Activated T-cell treated with anti-CD3 and anti-CD28 coated beads, Interleukin-2, amount 50 U/mL, for 4 hours (primary cell): Measurements from ENCODE around the gene HMGXB3. TPM values are rescaled to one million over a fixed set of nuclear protein-coding genes. Genes with fewer than 3 reads are reported as not detected.
A peak's percentile ranks its signal among the peaks of the same experiment; 100 is the strongest.
"Not testable (repeated sequence)": the region's sequence is repeated elsewhere in the genome, so short reads cannot be mapped to it uniquely, and the experiment has no call there.

ENCODE experiments used
- ATAC-seq, 2 donors: fragments of 200-7000 bp; cut with Tn5 transposase; one replicate each; pipeline ENCODE4 v1.10.0; 2021
- DNase-seq: peaks from one replicate; pipeline ENCODE4 v3.0.0-alpha.2; 2020
- H3K27me3 Mint-ChIP-seq: one replicate; pipeline ENCODE4 v1.8.0; 2021; ENCODE audit warnings: low read depth, mixed read lengths
- H3K36me3 Mint-ChIP-seq: one replicate; pipeline ENCODE4 v1.8.0; 2022; ENCODE audit warnings: mixed read lengths; ENCODE audit not compliant: insufficient read depth
- H3K4me1 Mint-ChIP-seq: one replicate; pipeline ENCODE4 v1.8.0; 2021; ENCODE audit warnings: low read depth, mixed read lengths
- H3K4me3 Mint-ChIP-seq: one replicate; pipeline ENCODE4 v1.8.0; 2021; ENCODE audit warnings: mild to moderate bottlenecking, moderate library complexity, mixed read lengths
- H3K9me3 Mint-ChIP-seq: one replicate; pipeline ENCODE4 v1.8.0; 2021; ENCODE audit warnings: mixed read lengths
- total RNA-seq, 3 donors: library from RNA; stranded (reverse); gene quantifications; one replicate each; pipeline ENCODE4 v1.2.1, GENCODE V29; 2021

Gene HMGXB3
- total RNA-seq, 3 donors from 2014 or later, result 46.2 to 49.2 (median 46.4) TPM

- no peak overlapping the region for H3K4me3 Mint-ChIP-seq
- ATAC-seq, result no peak
- H3K36me3 Mint-ChIP-seq, result no peaks in the 10 kb centered on the region
- H3K27me3 Mint-ChIP-seq, result peaks cover 42% of the 10 kb centered on the region
- H3K9me3 Mint-ChIP-seq, result no peaks in the 10 kb centered on the region
- DNase-seq, result no peak
- H3K4me1 Mint-ChIP-seq, result no peaks in the 10 kb centered on the region
Observed at GRCh38 chr5:150082374-150082773, 81.8 kb downstream of the HMGXB3 start.

- no peak overlapping the region for H3K4me3 Mint-ChIP-seq
- H3K4me1 Mint-ChIP-seq, result no peaks in the 10 kb centered on the region
- H3K9me3 Mint-ChIP-seq, result no peaks in the 10 kb centered on the region
- DNase-seq, result no peak
- no peak for ATAC-seq
- no peaks in the 10 kb centered on the region for H3K36me3 Mint-ChIP-seq
- H3K27me3 Mint-ChIP-seq, result peaks cover 42% of the 10 kb centered on the region
Observed at GRCh38 chr5:150082889-150083288, 82.3 kb downstream of the HMGXB3 start.

GRCh38 chr5:150084754-150085153, 84.2 kb downstream of the HMGXB3 start:
- H3K4me1 Mint-ChIP-seq, H3K9me3 Mint-ChIP-seq, ATAC-seq, DNase-seq, H3K4me3 Mint-ChIP-seq, H3K36me3 Mint-ChIP-seq: not testable (repeated sequence)
- H3K27me3 Mint-ChIP-seq, result peaks cover 44% of the 10 kb centered on the region

- Mint-ChIP-seq H3K9me3 (no peaks in the 10 kb centered on the region), H3K4me3 (no peak overlapping the region), H3K4me1 (no peaks in the 10 kb centered on the region), H3K27me3 (peaks cover 44% of the 10 kb centered on the region), H3K36me3 (no peaks in the 10 kb centered on the region)
- ATAC-seq (no peak), DNase-seq (no peak)
Observed at GRCh38 chr5:150085191-150085912, 84.8 kb downstream of the HMGXB3 start.

- no peaks in the 10 kb centered on the region for H3K36me3 Mint-ChIP-seq
- no peaks in the 10 kb centered on the region for H3K4me1 Mint-ChIP-seq
- peaks cover 43% of the 10 kb centered on the region for H3K27me3 Mint-ChIP-seq
- no peak for DNase-seq
- ATAC-seq, result no peak
- H3K4me3 Mint-ChIP-seq, result no peak within 1 kb of the TSS
- H3K9me3 Mint-ChIP-seq, result no peaks in the 10 kb centered on the region
Observed at GRCh38 chr5:150085950-150086715, 85.6 kb downstream of the HMGXB3 start, which contains the start of gene CSF1R. TSS of gene CSF1R (minus strand) at chr5:150086554. CDS start at chr5:150086427, 127 bp downstream.

GRCh38 chr5:150092159-150092787, 91.7 kb downstream of the HMGXB3 start:
- no peaks in the 10 kb centered on the region for H3K36me3 Mint-ChIP-seq
- H3K4me3 Mint-ChIP-seq, result no peak overlapping the region
- DNase-seq (no peak), ATAC-seq (peak; percentile 28 to 69)
- H3K27me3 Mint-ChIP-seq, result peaks cover 20% of the 10 kb centered on the region
- no peaks in the 10 kb centered on the region for H3K9me3 Mint-ChIP-seq
- H3K4me1 Mint-ChIP-seq, result no peaks in the 10 kb centered on the region

- ATAC-seq (no peak), DNase-seq (no peak)
- H3K4me3 Mint-ChIP-seq, result no peak overlapping the region
- H3K36me3 Mint-ChIP-seq, result no peaks in the 10 kb centered on the region
- no peaks in the 10 kb centered on the region for H3K4me1 Mint-ChIP-seq
- no peaks in the 10 kb centered on the region for H3K9me3 Mint-ChIP-seq
- H3K27me3 Mint-ChIP-seq, result peaks cover 17% of the 10 kb centered on the region
Observed at GRCh38 chr5:150097152-150097551, 96.6 kb downstream of the HMGXB3 start.

GRCh38 chr5:150101023-150101422, 100.5 kb downstream of the HMGXB3 start:
- no peak for ATAC-seq
- Mint-ChIP-seq H3K4me1 (no peaks in the 10 kb centered on the region), H3K27me3 (peaks cover 5% of the 10 kb centered on the region), H3K36me3 (no peaks in the 10 kb centered on the region), H3K4me3 (no peak overlapping the region), H3K9me3 (no peaks in the 10 kb centered on the region)
- DNase-seq, result no peak

Other genes with a start within 250 kb of the HMGXB3 start
- gene PDE6A, start 55.9 kb upstream of the HMGXB3 start, total RNA-seq, result not detected
- gene SLC26A2, start 40.0 kb upstream of the HMGXB3 start, total RNA-seq, result 1 to 10 TPM; 7.9 to 8.8 (median 8.0) TPM
- gene TIGD6, start 85 bp upstream of the HMGXB3 start, total RNA-seq, result 1 to 10 TPM; 1.9 to 2.4 (median 2.1) TPM
- gene CSF1R, start 85.8 kb downstream of the HMGXB3 start, total RNA-seq, result under 1 TPM; 0.10 to 0.46 (median 0.26) TPM
- under 1 TPM; 0.19 to 0.40 (median 0.37) TPM for gene PDGFRB, start 155.1 kb downstream of the HMGXB3 start, total RNA-seq
- under 1 TPM in 1 of 3 donors, not detected in 2; 0.13 TPM for gene CDX1, start 166.0 kb downstream of the HMGXB3 start, total RNA-seq
- gene SLC6A7, start 189.3 kb downstream of the HMGXB3 start, total RNA-seq, result not detected